Caco-2 (cell line): ENCODE measurements around the gene ZNF638. TPM values are rescaled to one million over a fixed set of nuclear protein-coding genes. Genes with fewer than 3 reads are reported as not detected.

Experiments
- BruUV-seq: library from RNA; stranded (reverse); fragments of 400-500 nt; replicated peaks from 2 replicates; lab custom pipeline; 2021; lab: Mats Ljungman, UMichigan
- CTCF ChIA-PET: fragments of 300-600 bp; sonication (Branson Sonifier 250); formaldehyde crosslinking; loops from one replicate; lab custom pipeline; 2022; ENCODE audit warnings: antibody characterized with exemption; lab: Charles Lee
- POLR2A ChIA-PET: fragments of 300-600 bp; sonication (Branson Sonifier 250); formaldehyde crosslinking; loops from one replicate; lab custom pipeline; 2022; ENCODE audit warnings: antibody characterized with exemption; lab: Charles Lee
- DNase-seq, 2 experiments: peaks; one replicate each; pipeline versions ENCODE4 v3.0.0 to v3.0.0-alpha.2; 2020 to 2022
- H3K27me3 ChIP-seq: replicated peaks from 2 replicates; pipeline ENCODE4 v1.6.0; 2011; ENCODE audit warnings: low read length; ENCODE audit not compliant: control insufficient read depth, insufficient read depth
- H3K36me3 ChIP-seq: 2 replicates; pipeline ENCODE4 v1.5.1; 2011; ENCODE audit warnings: low read length; ENCODE audit not compliant: control insufficient read depth, insufficient read depth
- H3K4me1 ChIP-seq: fragments of 250-450 bp; sonication (Bioruptor Pico); 2 replicates; pipeline ENCODE4 v1.5.1; 2020; ENCODE audit warnings: mild to moderate bottlenecking
- H3K4me3 ChIP-seq: 2 replicates; pipeline ENCODE4 v1.5.1; 2011; ENCODE audit warnings: low read depth, mild to moderate bottlenecking, control low read depth, low read length
- H3K9me3 ChIP-seq: fragments of 250-450 bp; sonication (Bioruptor Pico); 2 replicates; pipeline ENCODE4 v1.5.1; 2020; ENCODE audit warnings: mild to moderate bottlenecking, moderate library complexity
- H3K27ac Mint-ChIP-seq: one replicate; pipeline ENCODE4 v1.8.0; 2022; ENCODE audit warnings: mixed read lengths; ENCODE audit not compliant: unreplicated experiment
- H3K27me3 Mint-ChIP-seq: one replicate; pipeline ENCODE4 v1.8.0; 2022; ENCODE audit warnings: mixed read lengths; ENCODE audit not compliant: insufficient read depth, unreplicated experiment
- H3K36me3 Mint-ChIP-seq: one replicate; pipeline ENCODE4 v1.8.0; 2022; ENCODE audit warnings: mild to moderate bottlenecking, mixed read lengths; ENCODE audit not compliant: insufficient read depth, unreplicated experiment
- H3K4me1 Mint-ChIP-seq: one replicate; pipeline ENCODE4 v1.8.0; 2022; ENCODE audit warnings: low read depth, mixed read lengths; ENCODE audit not compliant: unreplicated experiment
- H3K4me3 Mint-ChIP-seq: one replicate; pipeline ENCODE4 v1.8.0; 2022; ENCODE audit warnings: mild to moderate bottlenecking, moderate library complexity, mixed read lengths; ENCODE audit not compliant: unreplicated experiment
- H3K9me3 Mint-ChIP-seq: one replicate; pipeline ENCODE4 v1.8.0; 2022; ENCODE audit warnings: mixed read lengths; ENCODE audit not compliant: unreplicated experiment
- intact Hi-C: fragments of 100-400 bp; cut with micrococcal nuclease; formaldehyde crosslinking; loops from one replicate; pipeline ENCODE4 v1.10.0; 2022; ENCODE audit not compliant: unreplicated experiment
- total RNA-seq: library from RNA; stranded (reverse); gene quantifications from 2 replicates; pipeline ENCODE4 v1.2.3, GENCODE V29; 2022
- TF ChIP-seq, protein P1 (sequence below), 2 experiments: fragments of 200-600 bp in 1 of 2; IDR thresholded peaks; 1 replicate in 1 of 2; 2 replicates in 1 of 2; pipeline versions ENCODE4 v1.5.1 to v1.8.0; 2011 to 2022; ENCODE audit warnings: antibody characterized with exemption in 1 of 2, control low read depth in 1 of 2, inconsistent platforms in 1 of 2, low read depth in 1 of 2, low read length in 1 of 2, mild to moderate bottlenecking in 1 of 2, moderate library complexity in 1 of 2; ENCODE audit not compliant: insufficient read depth in 1 of 2, severe bottlenecking in 1 of 2, unreplicated experiment in 1 of 2

ZNF638 gene
- total RNA-seq, 1 experiment from 2014 or later, result 133 TPM

DNA sequence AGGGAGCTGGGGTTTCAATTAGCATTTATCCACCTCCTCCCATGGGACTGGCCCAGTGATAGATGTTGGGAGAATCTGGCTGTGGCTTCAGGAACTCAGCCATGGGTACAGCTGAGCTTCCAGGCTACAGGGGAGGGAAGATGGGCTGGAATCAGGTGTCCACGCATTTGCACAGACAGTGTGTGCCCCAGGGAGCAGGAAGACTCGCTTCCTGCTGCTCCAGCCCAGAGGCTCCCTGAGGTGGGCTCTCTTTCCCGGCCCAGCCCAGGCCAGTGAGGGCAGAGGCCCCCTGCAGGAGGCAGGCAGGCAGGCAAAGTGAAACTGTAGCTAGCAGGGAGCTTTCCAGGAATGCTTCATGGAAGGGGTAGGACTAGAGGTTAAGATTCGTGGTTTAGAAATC lies 150.5 kb downstream of the ZNF638 start:
- no peak for DNase-seq
- H3K27ac Mint-ChIP-seq, result no peak overlapping the region
- CTCF ChIA-PET, result interaction anchor here (0.6 to 1.0 kb wide), 3 partner anchors 21 to 182 kb away, joined by 3 to 4 read pairs (median 3); no protein-coding TSS in a partner anchor
- H3K27me3 Mint-ChIP-seq, result peaks cover 5% of the 10 kb centered on the region
- Histone ChIP-seq H3K9me3 (no peaks in the 10 kb centered on the region), H3K4me1 (peaks cover 5% of the 10 kb centered on the region; the same call in 1 of the 2 replicates), H3K27me3 (no peaks in the 10 kb centered on the region), H3K4me3 (no peak overlapping the region), H3K36me3 (no peaks in the 10 kb centered on the region)
- no peak overlapping the region for H3K4me3 Mint-ChIP-seq
- no peaks in the 10 kb centered on the region for H3K9me3 Mint-ChIP-seq
- intact Hi-C loops, result no loop called here
- BruUV-seq, result no TSS peak
- peaks cover 12% of the 10 kb centered on the region for H3K4me1 Mint-ChIP-seq
- H3K36me3 Mint-ChIP-seq, result no peaks in the 10 kb centered on the region
- POLR2A ChIA-PET, result no interaction called here
- TF ChIP-seq, protein P1, sequence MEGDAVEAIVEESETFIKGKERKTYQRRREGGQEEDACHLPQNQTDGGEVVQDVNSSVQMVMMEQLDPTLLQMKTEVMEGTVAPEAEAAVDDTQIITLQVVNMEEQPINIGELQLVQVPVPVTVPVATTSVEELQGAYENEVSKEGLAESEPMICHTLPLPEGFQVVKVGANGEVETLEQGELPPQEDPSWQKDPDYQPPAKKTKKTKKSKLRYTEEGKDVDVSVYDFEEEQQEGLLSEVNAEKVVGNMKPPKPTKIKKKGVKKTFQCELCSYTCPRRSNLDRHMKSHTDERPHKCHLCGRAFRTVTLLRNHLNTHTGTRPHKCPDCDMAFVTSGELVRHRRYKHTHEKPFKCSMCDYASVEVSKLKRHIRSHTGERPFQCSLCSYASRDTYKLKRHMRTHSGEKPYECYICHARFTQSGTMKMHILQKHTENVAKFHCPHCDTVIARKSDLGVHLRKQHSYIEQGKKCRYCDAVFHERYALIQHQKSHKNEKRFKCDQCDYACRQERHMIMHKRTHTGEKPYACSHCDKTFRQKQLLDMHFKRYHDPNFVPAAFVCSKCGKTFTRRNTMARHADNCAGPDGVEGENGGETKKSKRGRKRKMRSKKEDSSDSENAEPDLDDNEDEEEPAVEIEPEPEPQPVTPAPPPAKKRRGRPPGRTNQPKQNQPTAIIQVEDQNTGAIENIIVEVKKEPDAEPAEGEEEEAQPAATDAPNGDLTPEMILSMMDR (IDR thresholded peaks at IDR 0.05; ENCODE audit: insufficient read depth in 1 of 2, low read depth in 1 of 2, low read length in 1 of 2, severe bottlenecking in 1 of 2, unreplicated experiment in 1 of 2), result peak in 1 of 2 experiments; percentile 30

DNA sequence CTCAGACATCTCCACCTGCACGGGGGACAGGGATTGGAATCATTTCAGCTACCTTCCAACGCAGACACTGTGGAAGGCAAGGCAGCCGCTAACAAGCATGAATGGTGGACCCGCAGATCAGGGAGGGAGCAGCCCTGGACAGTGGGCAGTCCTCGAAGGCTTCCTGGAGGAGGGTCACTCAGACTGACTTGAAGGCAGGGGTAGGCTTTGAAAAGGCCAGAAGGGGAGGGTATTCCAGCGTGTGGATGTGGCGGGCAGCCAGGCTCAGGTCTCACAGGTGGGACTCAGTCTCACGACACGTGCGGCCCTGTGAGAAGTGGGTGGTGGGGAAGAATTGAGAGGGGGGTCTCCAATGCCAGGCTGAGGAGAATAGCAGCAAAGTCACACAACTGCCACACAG lies 151.7 kb downstream of the ZNF638 start:
- peaks cover 12% of the 10 kb centered on the region for H3K4me1 Mint-ChIP-seq
- no peak for DNase-seq
- H3K4me1 ChIP-seq, result peaks cover 5% of the 10 kb centered on the region; the same call in 1 of the 2 replicates
- no peak overlapping the region for H3K27ac Mint-ChIP-seq
- no peak overlapping the region for H3K4me3 ChIP-seq
- intact Hi-C loops, result no loop called here
- H3K9me3 Mint-ChIP-seq, result no peaks in the 10 kb centered on the region
- H3K36me3 Mint-ChIP-seq, result no peaks in the 10 kb centered on the region
- no peaks in the 10 kb centered on the region for H3K9me3 ChIP-seq
- CTCF ChIA-PET, result no interaction called here
- H3K27me3 ChIP-seq, result no peaks in the 10 kb centered on the region
- H3K27me3 Mint-ChIP-seq, result peaks cover 5% of the 10 kb centered on the region
- POLR2A ChIA-PET, result no interaction called here
- no peak overlapping the region for H3K4me3 Mint-ChIP-seq
- TF ChIP-seq, protein P1 (IDR thresholded peaks at IDR 0.05; ENCODE audit: insufficient read depth in 1 of 2, low read depth in 1 of 2, low read length in 1 of 2, severe bottlenecking in 1 of 2, unreplicated experiment in 1 of 2), result no peak
- BruUV-seq, result no TSS peak
- H3K36me3 ChIP-seq, result no peaks in the 10 kb centered on the region

DNA sequence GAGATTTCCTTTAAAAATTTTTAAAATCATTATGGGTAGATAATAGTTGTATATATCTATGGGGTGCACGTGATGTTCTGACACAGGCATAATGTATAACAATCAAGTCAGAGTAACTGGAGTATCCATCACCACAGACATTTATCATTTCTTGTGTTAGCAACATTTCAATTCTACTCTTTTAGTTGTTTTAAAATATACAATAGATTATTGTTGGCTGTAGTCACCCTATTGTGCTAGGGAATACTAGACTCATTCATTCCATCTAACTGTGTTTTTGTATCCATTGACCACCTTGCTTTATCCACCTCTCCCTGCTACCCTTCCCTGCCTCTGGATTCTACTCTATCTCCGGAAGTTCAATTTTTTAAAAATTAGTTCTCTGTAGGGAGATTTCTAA lies 152.8 kb downstream of the ZNF638 start:
- intact Hi-C loops, result no loop called here
- H3K27ac Mint-ChIP-seq, result no peak overlapping the region
- Histone ChIP-seq H3K4me1 (no peaks in the 10 kb centered on the region), H3K4me3 (no peak overlapping the region), H3K27me3 (no peaks in the 10 kb centered on the region), H3K9me3 (no peaks in the 10 kb centered on the region), H3K36me3 (no peaks in the 10 kb centered on the region)
- H3K36me3 Mint-ChIP-seq, result no peaks in the 10 kb centered on the region
- no peaks in the 10 kb centered on the region for H3K9me3 Mint-ChIP-seq
- ChIA-PET POLR2A (no interaction called here), CTCF (no interaction called here)
- TF ChIP-seq, protein P1 (IDR thresholded peaks at IDR 0.05; ENCODE audit: insufficient read depth in 1 of 2, low read depth in 1 of 2, low read length in 1 of 2, severe bottlenecking in 1 of 2, unreplicated experiment in 1 of 2), result no peak
- H3K4me3 Mint-ChIP-seq, result no peak overlapping the region
- BruUV-seq, result no TSS peak
- H3K4me1 Mint-ChIP-seq, result peaks cover 2% of the 10 kb centered on the region
- DNase-seq, result no peak
- peaks cover 3% of the 10 kb centered on the region for H3K27me3 Mint-ChIP-seq

Other genes starting within 250 kb of the ZNF638 start
- 13.7 and 15.6 TPM in 2 replicates for gene MCEE, start 201.6 kb upstream of the ZNF638 start, total RNA-seq
- gene MPHOSPH10, start 201.1 kb upstream of the ZNF638 start, total RNA-seq, result 53.2 and 57.8 TPM in 2 replicates
- gene PAIP2B, start 104.7 kb upstream of the ZNF638 start, total RNA-seq, result 9.1 and 9.9 TPM in 2 replicates
- 1.7 and 2.2 TPM in 2 replicates for gene DYSF, start 121.8 kb downstream of the ZNF638 start, total RNA-seq